Neural progenitor cell (in vitro differentiated cells): ENCODE measurements around the gene MYF5.

Experiments used
- EZH2 ChIP-seq: fragments of 200-600 bp; sonication (generic); IDR thresholded peaks from 2 replicates; pipeline ENCODE4 v1.6.1; 2017; ENCODE audit warnings: antibody characterized with exemption, mild to moderate bottlenecking, moderate library complexity
- TF ChIP-seq, protein P1 (sequence below): fragments of 200-600 bp; sonication (generic); IDR thresholded peaks from 2 replicates; pipeline ENCODE4 v1.5.1; 2017; ENCODE audit warnings: antibody characterized with exemption, mild to moderate bottlenecking

DNA sequence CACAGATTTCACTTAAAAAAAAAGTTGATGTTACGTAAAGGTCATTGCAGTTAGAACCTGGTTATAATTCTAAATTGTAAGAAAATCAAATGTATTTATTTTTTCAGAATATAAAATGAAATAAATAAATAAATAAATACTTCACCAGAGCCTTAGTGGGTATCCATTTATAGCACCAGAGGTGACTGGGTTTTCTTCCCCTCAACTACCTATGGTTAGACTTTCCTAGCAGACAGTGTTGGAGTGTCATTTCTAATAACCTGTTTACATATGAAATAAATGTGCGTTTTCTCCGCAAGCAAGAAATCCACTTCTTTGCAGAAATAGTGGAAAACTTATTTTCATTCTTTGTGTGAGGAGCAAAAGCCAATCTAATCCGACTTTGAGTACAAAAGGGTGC lies 3.3 kb upstream of the MYF5 start:
- no peak for TF ChIP-seq EZH2
- TF ChIP-seq, protein P1, sequence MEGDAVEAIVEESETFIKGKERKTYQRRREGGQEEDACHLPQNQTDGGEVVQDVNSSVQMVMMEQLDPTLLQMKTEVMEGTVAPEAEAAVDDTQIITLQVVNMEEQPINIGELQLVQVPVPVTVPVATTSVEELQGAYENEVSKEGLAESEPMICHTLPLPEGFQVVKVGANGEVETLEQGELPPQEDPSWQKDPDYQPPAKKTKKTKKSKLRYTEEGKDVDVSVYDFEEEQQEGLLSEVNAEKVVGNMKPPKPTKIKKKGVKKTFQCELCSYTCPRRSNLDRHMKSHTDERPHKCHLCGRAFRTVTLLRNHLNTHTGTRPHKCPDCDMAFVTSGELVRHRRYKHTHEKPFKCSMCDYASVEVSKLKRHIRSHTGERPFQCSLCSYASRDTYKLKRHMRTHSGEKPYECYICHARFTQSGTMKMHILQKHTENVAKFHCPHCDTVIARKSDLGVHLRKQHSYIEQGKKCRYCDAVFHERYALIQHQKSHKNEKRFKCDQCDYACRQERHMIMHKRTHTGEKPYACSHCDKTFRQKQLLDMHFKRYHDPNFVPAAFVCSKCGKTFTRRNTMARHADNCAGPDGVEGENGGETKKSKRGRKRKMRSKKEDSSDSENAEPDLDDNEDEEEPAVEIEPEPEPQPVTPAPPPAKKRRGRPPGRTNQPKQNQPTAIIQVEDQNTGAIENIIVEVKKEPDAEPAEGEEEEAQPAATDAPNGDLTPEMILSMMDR, result no peak
